Esophagus muscularis mucosa (tissue), 3 donors: Measurements from ENCODE around the gene DUSP15.

Source experiments
- CTCF ChIP-seq, 3 experiments: fragments of 200-600 bp in 2 of 3; fragments of 450-650 bp in 1 of 3; sonication (generic) in 2 of 3; IDR thresholded peaks; one replicate each; pipeline ENCODE4 v1.5.1; 2017 to 2019; ENCODE audit warnings: antibody characterized with exemption in 3 of 3, mild to moderate bottlenecking in 2 of 3, moderate library complexity in 1 of 3
- POLR2A ChIP-seq: fragments of 450-650 bp; IDR thresholded peaks from one replicate; pipeline ENCODE4 v1.6.1; 2017; ENCODE audit warnings: antibody characterized with exemption, moderate library complexity, mild to moderate bottlenecking, low read depth

GRCh38 chr20:31908424-31908823 is 38.1 kb upstream of the DUSP15 start:
- no peak for TF ChIP-seq CTCF (IDR thresholded peaks at IDR 0.05)
- TF ChIP-seq POLR2A = no peak
